ENCODE data around the gene HSPE1.
A peak's percentile ranks its signal among the peaks of the same experiment; 100 is the strongest.

HSPE1 gene

GRCh38 chr2:197514754-197515153, 14.6 kb downstream of the HSPE1 start:
- no peak for TF ChIP-seq CTCF (IDR thresholded peaks at IDR 0.05; ENCODE audit: low read depth, low read length)
- peak overlapping the region; percentile 93; the same call in 1 of the 2 replicates for H3K4me3 ChIP-seq (ENCODE audit: low read depth, low read length)

- TF ChIP-seq CTCF (IDR thresholded peaks at IDR 0.05; ENCODE audit: low read depth, low read length), result no peak
Measured at GRCh38 chr2:197515315-197515738, 15.1 kb downstream of the HSPE1 start.

GRCh38 chr2:197515739-197516392, 15.7 kb downstream of the HSPE1 start, which contains the start of gene MOB4:
Gene MOB4 (plus strand): TSS chr2:197516066. CDS start chr2:197516087, 21 bp downstream.
- peak within 1 kb of the TSS; percentile 93 for H3K4me3 ChIP-seq (ENCODE audit: low read depth, low read length)
- TF ChIP-seq CTCF (IDR thresholded peaks at IDR 0.05; ENCODE audit: low read depth, low read length), result no peak

More at GRCh38 chr2:197515315-197515738, 15.1 kb downstream of the HSPE1 start:
- H3K4me3 ChIP-seq (ENCODE audit: low read depth, low read length), result peak overlapping the region; percentile 93

- TF ChIP-seq CTCF (IDR thresholded peaks at IDR 0.05; ENCODE audit: low read depth, low read length), result no peak
Measured at GRCh38 chr2:197516393-197516761, 16.2 kb downstream of the HSPE1 start.

GRCh38 chr2:197517150-197517549, 17.0 kb downstream of the HSPE1 start:
- TF ChIP-seq CTCF (IDR thresholded peaks at IDR 0.05; ENCODE audit: low read depth, low read length), result no peak
- peak overlapping the region; percentile 93 for H3K4me3 ChIP-seq (ENCODE audit: low read depth, low read length)

More at GRCh38 chr2:197516393-197516761, 16.2 kb downstream of the HSPE1 start:
- H3K4me3 ChIP-seq (ENCODE audit: low read depth, low read length), result peak overlapping the region; percentile 93

GRCh38 chr2:197538412-197538811, 38.2 kb downstream of the HSPE1 start:
- no peak overlapping the region for H3K4me3 ChIP-seq (ENCODE audit: low read depth, low read length)
- TF ChIP-seq CTCF (IDR thresholded peaks at IDR 0.05; ENCODE audit: low read depth, low read length), result no peak

- H3K4me3 ChIP-seq (ENCODE audit: low read depth, low read length), result no peak overlapping the region
- TF ChIP-seq CTCF (IDR thresholded peaks at IDR 0.05; ENCODE audit: low read depth, low read length), result no peak
Measured at GRCh38 chr2:197539734-197540133, 39.6 kb downstream of the HSPE1 start.

Data from WI38 (cell line).